ENCODE data around the gene NCKAP5. TPM values are rescaled to one million over a fixed set of nuclear protein-coding genes. Genes with fewer than 3 reads are reported as not detected.
"Not testable (repeated sequence)": the region's sequence is repeated elsewhere in the genome, so short reads cannot be mapped to it uniquely, and the experiment has no call there.

Gene NCKAP5
- total and polyA plus RNA-seq, 9 donors: 0.80 to 2.7 (median 2.2) TPM

- H3K4me1 ChIP-seq (ENCODE audit: insufficient read depth): peaks cover 5% of the 10 kb centered on the region
- H3K27ac ChIP-seq: no peak overlapping the region
- no peak overlapping the region for H3K4me3 ChIP-seq
- no peaks in the 10 kb centered on the region for H3K36me3 ChIP-seq
- no peaks in the 10 kb centered on the region for H3K27me3 ChIP-seq
- no peak for TF ChIP-seq CTCF (IDR thresholded peaks at IDR 0.05)
- TF ChIP-seq POLR2A (IDR thresholded peaks at IDR 0.05): no peak
- TF ChIP-seq EP300 (IDR thresholded peaks at IDR 0.05): no peak
- intact Hi-C loops (cut with DNase I): no loop called here
- no peaks in the 10 kb centered on the region for H3K9me3 ChIP-seq
- no peak for DNase-seq
Measured at GRCh38 chr2:133475610-133476009, 92.7 kb downstream of the NCKAP5 start.

- H3K36me3 ChIP-seq; H3K27me3 ChIP-seq; H3K9me3 ChIP-seq; intact Hi-C loops (cut with DNase I); H3K27ac ChIP-seq; H3K4me1 ChIP-seq (ENCODE audit: insufficient read depth); DNase-seq; H3K4me3 ChIP-seq: not testable (repeated sequence)
- WGBS, 3 donors: 69 to 84% (median 81%) methylated on average over 12 to 13 of the region's 13 CpGs
Measured at GRCh38 chr2:133470446-133470845, 97.8 kb downstream of the NCKAP5 start.

GRCh38 chr2:133462811-133463210 is 105.5 kb downstream of the NCKAP5 start:
- Histone ChIP-seq H3K4me1 (ENCODE audit: insufficient read depth) (no peaks in the 10 kb centered on the region), H3K27ac (no peak overlapping the region), H3K27me3 (no peaks in the 10 kb centered on the region), H3K36me3 (no peaks in the 10 kb centered on the region), H3K4me3 (no peak overlapping the region), H3K9me3 (no peaks in the 10 kb centered on the region)
- intact Hi-C loops (cut with DNase I): no loop called here
- WGBS, 3 donors: 76 to 85% (median 82%) methylated on average over 6 of the region's 6 CpGs
- DNase-seq: no peak
- TF ChIP-seq CTCF (IDR thresholded peaks at IDR 0.05) (no peak), POLR2A (IDR thresholded peaks at IDR 0.05) (no peak), EP300 (IDR thresholded peaks at IDR 0.05) (no peak)

GRCh38 chr2:133461484-133461883 is 106.8 kb downstream of the NCKAP5 start:
- Histone ChIP-seq H3K4me1 (ENCODE audit: insufficient read depth) (no peaks in the 10 kb centered on the region), H3K27ac (no peak overlapping the region), H3K36me3 (no peaks in the 10 kb centered on the region), H3K9me3 (no peaks in the 10 kb centered on the region), H3K27me3 (no peaks in the 10 kb centered on the region), H3K4me3 (no peak overlapping the region)
- TF ChIP-seq EP300 (IDR thresholded peaks at IDR 0.05) (no peak), POLR2A (IDR thresholded peaks at IDR 0.05) (no peak), CTCF (IDR thresholded peaks at IDR 0.05) (no peak)
- DNase-seq: no peak
- intact Hi-C loops (cut with DNase I): no loop called here
- WGBS, 3 donors: 81 to 92% (median 88%) methylated on average over 4 of the region's 4 CpGs

GRCh38 chr2:133459590-133459989 is 108.7 kb downstream of the NCKAP5 start:
- no peak overlapping the region for H3K27ac ChIP-seq
- H3K27me3 ChIP-seq: no peaks in the 10 kb centered on the region
- no peak overlapping the region for H3K4me3 ChIP-seq
- no peaks in the 10 kb centered on the region for H3K36me3 ChIP-seq
- TF ChIP-seq EP300 (IDR thresholded peaks at IDR 0.05) (no peak), CTCF (IDR thresholded peaks at IDR 0.05) (no peak), POLR2A (IDR thresholded peaks at IDR 0.05) (no peak)
- no peak for DNase-seq
- WGBS, 3 donors: 69 to 79% (median 70%) methylated on average over 3 of the region's 3 CpGs
- intact Hi-C loops (cut with DNase I): no loop called here
- no peaks in the 10 kb centered on the region for H3K4me1 ChIP-seq (ENCODE audit: insufficient read depth)
- H3K9me3 ChIP-seq: no peaks in the 10 kb centered on the region

Data from ovary (tissue), 9 donors.